ENCODE measurements around the gene LPP. TPM values are rescaled to one million over a fixed set of nuclear protein-coding genes. Genes with fewer than 3 reads are reported as not detected.

The LPP gene
- total and polyA plus RNA-seq, 2 of the 13 experiments (the other 11 are each of a cell fraction or from before 2014, with no cell fraction given), result 19.2 to 29.9 TPM

DNA sequence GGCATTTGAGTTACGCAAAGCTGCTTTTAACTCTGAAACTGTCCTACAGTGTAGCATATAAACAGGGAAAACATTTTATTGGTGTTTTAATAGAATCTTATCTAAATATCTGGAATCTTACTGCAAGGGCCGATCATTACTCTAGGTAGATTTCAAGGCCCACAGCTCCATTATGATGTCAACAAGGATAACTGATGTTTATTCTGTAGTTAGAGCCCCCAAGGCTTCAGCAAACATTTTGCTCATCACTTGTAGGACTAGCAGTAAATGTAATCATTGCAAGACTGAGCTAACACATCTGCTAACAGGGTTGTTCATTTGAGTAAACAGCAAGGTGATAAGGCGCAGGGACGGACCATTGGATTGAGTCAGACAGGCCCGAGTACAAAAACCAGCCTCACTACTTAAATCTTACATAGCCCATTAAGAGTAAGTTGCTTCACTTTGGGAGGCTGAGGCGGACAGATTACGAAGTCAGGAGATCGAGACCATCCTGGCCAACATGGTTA, 685.3 kb downstream of the LPP start (continued):
- TF ChIP-seq, protein P1, sequence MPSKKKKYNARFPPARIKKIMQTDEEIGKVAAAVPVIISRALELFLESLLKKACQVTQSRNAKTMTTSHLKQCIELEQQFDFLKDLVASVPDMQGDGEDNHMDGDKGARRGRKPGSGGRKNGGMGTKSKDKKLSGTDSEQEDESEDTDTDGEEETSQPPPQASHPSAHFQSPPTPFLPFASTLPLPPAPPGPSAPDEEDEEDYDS (CRISPR knock-in tag; IDR thresholded peaks at IDR 0.05), result peak; percentile 45; the same call in 1 of the 2 replicates
- TF ChIP-seq ZNF629 (CRISPR knock-in tag; conservative IDR thresholded peaks at IDR 0.05) (peak; percentile 86), ZNF670 (CRISPR knock-in tag; IDR thresholded peaks at IDR 0.05; ENCODE audit: borderline replicate concordance) (peak; percentile 77), HOMEZ (CRISPR knock-in tag; IDR thresholded peaks at IDR 0.05; ENCODE audit: low read depth) (peak; percentile 97), PHF5A (CRISPR knock-in tag; IDR thresholded peaks at IDR 0.05; ENCODE audit: low read depth, unreplicated experiment) (peak; percentile 97), ARID4A (CRISPR knock-in tag; IDR thresholded peaks at IDR 0.05; ENCODE audit: borderline replicate concordance) (peak; percentile 51; the same call in 1 of the 2 replicates), ZNF792 (CRISPR knock-in tag; IDR thresholded peaks at IDR 0.05) (peak; percentile 61), GFI1 (CRISPR knock-in tag; IDR thresholded peaks at IDR 0.05; ENCODE audit: borderline replicate concordance) (peak; percentile 94), ZNF225 (CRISPR knock-in tag; IDR thresholded peaks at IDR 0.05) (no peak), POLR2G (IDR thresholded peaks at IDR 0.05; ENCODE audit: low read depth, low read length) (no peak), ZNF550 (CRISPR knock-in tag; IDR thresholded peaks at IDR 0.05; ENCODE audit: borderline replicate concordance) (no peak), ATF1 (CRISPR knock-in tag; IDR thresholded peaks at IDR 0.05) (no peak; the same call in 1 of the 2 replicates), PLSCR1 (CRISPR knock-in tag; IDR thresholded peaks at IDR 0.05; ENCODE audit: borderline replicate concordance) (no peak), GATAD1 (CRISPR knock-in tag; IDR thresholded peaks at IDR 0.05) (peak; percentile 58; the same call in 1 of the 2 replicates), THYN1 (CRISPR knock-in tag; IDR thresholded peaks at IDR 0.05; ENCODE audit: borderline replicate concordance, low read depth) (no peak), NFYB (CRISPR knock-in tag; IDR thresholded peaks at IDR 0.05) (no peak), ZNF44 (CRISPR knock-in tag; IDR thresholded peaks at IDR 0.05) (0 out of 2 replicates have a peak, but pooled peaks have one; percentile 87), PAX8 (CRISPR knock-in tag; IDR thresholded peaks at IDR 0.05; ENCODE audit: borderline replicate concordance) (no peak), SP2 (CRISPR knock-in tag; IDR thresholded peaks at IDR 0.05) (no peak), GABPA (IDR thresholded peaks at IDR 0.05; ENCODE audit: low read depth, low read length) (no peak), GABPA (CRISPR knock-in tag; IDR thresholded peaks at IDR 0.05; ENCODE audit: low read depth) (no peak), STAG1 (CRISPR knock-in tag; IDR thresholded peaks at IDR 0.05) (peak; percentile 47), ZNF766 (CRISPR knock-in tag; IDR thresholded peaks at IDR 0.05; ENCODE audit: borderline replicate concordance) (no peak), CBX2 (IDR thresholded peaks at IDR 0.05; ENCODE audit: low read depth, low read length) (no peak), CBX2 (CRISPR knock-in tag; IDR thresholded peaks at IDR 0.05; ENCODE audit: low read depth) (no peak)
- TF ChIP-seq, protein P2, sequence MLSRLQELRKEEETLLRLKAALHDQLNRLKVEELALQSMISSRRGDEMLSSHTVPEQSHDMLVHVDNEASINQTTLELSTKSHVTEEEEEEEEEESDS (CRISPR knock-in tag; IDR thresholded peaks at IDR 0.05; ENCODE audit: borderline replicate concordance), result no peak
